Measurements from ENCODE around the gene NFRKB.
A peak's percentile ranks its signal among the peaks of the same experiment; 100 is the strongest.

NFRKB gene

GRCh38 chr11:129895126-129896041 lies at the start of gene NFRKB:
TSS of gene NFRKB (minus strand) at chr11:129895578. CDS start at chr11:129892849, 2,729 bp downstream.
- peak; percentile 78 to 86 (median 84) for DNase-seq (ENCODE audit: low read depth in 3 of 3)

GRCh38 chr11:129944696-129945095 lies 49.3 kb upstream of the NFRKB start:
- DNase-seq (ENCODE audit: low read depth in 3 of 3), result no peak

- no peak for DNase-seq (ENCODE audit: low read depth in 3 of 3)
These were observed 47.7 kb upstream of the NFRKB start for GRCh38 chr11:129943036-129943435.

GRCh38 chr11:129939510-129939909 lies 44.1 kb upstream of the NFRKB start:
- DNase-seq (ENCODE audit: low read depth in 3 of 3), result no peak

- no peak for DNase-seq (ENCODE audit: low read depth in 3 of 3)
These were observed 43.4 kb upstream of the NFRKB start for GRCh38 chr11:129938764-129939163.

- DNase-seq (ENCODE audit: low read depth in 3 of 3), result no peak
These were observed 42.3 kb upstream of the NFRKB start for GRCh38 chr11:129937592-129938238.

GRCh38 chr11:129935723-129936122 lies 40.3 kb upstream of the NFRKB start:
- DNase-seq (ENCODE audit: low read depth in 3 of 3), result no peak

- DNase-seq (ENCODE audit: low read depth in 3 of 3), result no peak
These were observed 38.5 kb upstream of the NFRKB start for GRCh38 chr11:129933891-129934290.

GRCh38 chr11:129933262-129933661 lies 37.9 kb upstream of the NFRKB start:
- DNase-seq (ENCODE audit: low read depth in 3 of 3), result no peak

GRCh38 chr11:129932381-129933067 lies 37.1 kb upstream of the NFRKB start:
- DNase-seq (ENCODE audit: low read depth in 3 of 3), result no peak

- no peak for DNase-seq (ENCODE audit: low read depth in 3 of 3)
These were observed 35.4 kb upstream of the NFRKB start for GRCh38 chr11:129930743-129931142.

- no peak for DNase-seq (ENCODE audit: low read depth in 3 of 3)
These were observed 34.9 kb upstream of the NFRKB start for GRCh38 chr11:129930296-129930695.

GRCh38 chr11:129929721-129930120 lies 34.3 kb upstream of the NFRKB start:
- no peak for DNase-seq (ENCODE audit: low read depth in 3 of 3)

GRCh38 chr11:129928923-129929692 lies 33.7 kb upstream of the NFRKB start:
- no peak for DNase-seq (ENCODE audit: low read depth in 3 of 3)

GRCh38 chr11:129922674-129923073 lies 27.3 kb upstream of the NFRKB start:
- DNase-seq (ENCODE audit: low read depth in 3 of 3), result no peak

- DNase-seq (ENCODE audit: low read depth in 3 of 3), result no peak
These were observed 23.0 kb upstream of the NFRKB start for GRCh38 chr11:129918361-129918760.

- no peak for DNase-seq (ENCODE audit: low read depth in 3 of 3)
These were observed 21.9 kb upstream of the NFRKB start for GRCh38 chr11:129917231-129917630.

GRCh38 chr11:129911298-129911697 lies 15.9 kb upstream of the NFRKB start:
- no peak for DNase-seq (ENCODE audit: low read depth in 3 of 3)

GRCh38 chr11:129910360-129910759 lies 15.0 kb upstream of the NFRKB start:
- no peak for DNase-seq (ENCODE audit: low read depth in 3 of 3)

- no peak for DNase-seq (ENCODE audit: low read depth in 3 of 3)
These were observed 10.0 kb upstream of the NFRKB start for GRCh38 chr11:129905402-129905801.

- no peak for DNase-seq (ENCODE audit: low read depth in 3 of 3)
These were observed 684 bp upstream of the NFRKB start for GRCh38 chr11:129896062-129896461.

Measured in stimulated activated CD4-positive, alpha-beta T cell treated with anti-CD3 and anti-CD28 coated beads, TNF-alpha, amount 100 ng/mL, for 24 hours (primary cell).